Caco-2 (cell line): ENCODE measurements around the gene TMEM131L. TPM values are rescaled to one million over a fixed set of nuclear protein-coding genes. Genes with fewer than 3 reads are reported as not detected.

Experiments used
- BruUV-seq: library from RNA; stranded (reverse); fragments of 400-500 nt; replicated peaks from 2 replicates; lab custom pipeline; 2021; lab: Mats Ljungman, UMichigan
- CTCF ChIA-PET: fragments of 300-600 bp; sonication (Branson Sonifier 250); formaldehyde crosslinking; loops from one replicate; lab custom pipeline; 2022; ENCODE audit warnings: antibody characterized with exemption; lab: Charles Lee
- POLR2A ChIA-PET: fragments of 300-600 bp; sonication (Branson Sonifier 250); formaldehyde crosslinking; loops from one replicate; lab custom pipeline; 2022; ENCODE audit warnings: antibody characterized with exemption; lab: Charles Lee
- DNase-seq, 2 experiments: peaks; one replicate each; pipeline versions ENCODE4 v3.0.0 to v3.0.0-alpha.2; 2020 to 2022
- H3K27me3 ChIP-seq: replicated peaks from 2 replicates; pipeline ENCODE4 v1.6.0; 2011; ENCODE audit warnings: low read length; ENCODE audit not compliant: control insufficient read depth, insufficient read depth
- H3K36me3 ChIP-seq: 2 replicates; pipeline ENCODE4 v1.5.1; 2011; ENCODE audit warnings: low read length; ENCODE audit not compliant: control insufficient read depth, insufficient read depth
- H3K4me1 ChIP-seq: fragments of 250-450 bp; sonication (Bioruptor Pico); 2 replicates; pipeline ENCODE4 v1.5.1; 2020; ENCODE audit warnings: mild to moderate bottlenecking
- H3K4me3 ChIP-seq: 2 replicates; pipeline ENCODE4 v1.5.1; 2011; ENCODE audit warnings: low read depth, mild to moderate bottlenecking, control low read depth, low read length
- H3K9me3 ChIP-seq: fragments of 250-450 bp; sonication (Bioruptor Pico); 2 replicates; pipeline ENCODE4 v1.5.1; 2020; ENCODE audit warnings: mild to moderate bottlenecking, moderate library complexity
- H3K27ac Mint-ChIP-seq: one replicate; pipeline ENCODE4 v1.8.0; 2022; ENCODE audit warnings: mixed read lengths; ENCODE audit not compliant: unreplicated experiment
- H3K27me3 Mint-ChIP-seq: one replicate; pipeline ENCODE4 v1.8.0; 2022; ENCODE audit warnings: mixed read lengths; ENCODE audit not compliant: insufficient read depth, unreplicated experiment
- H3K36me3 Mint-ChIP-seq: one replicate; pipeline ENCODE4 v1.8.0; 2022; ENCODE audit warnings: mild to moderate bottlenecking, mixed read lengths; ENCODE audit not compliant: insufficient read depth, unreplicated experiment
- H3K4me1 Mint-ChIP-seq: one replicate; pipeline ENCODE4 v1.8.0; 2022; ENCODE audit warnings: low read depth, mixed read lengths; ENCODE audit not compliant: unreplicated experiment
- H3K4me3 Mint-ChIP-seq: one replicate; pipeline ENCODE4 v1.8.0; 2022; ENCODE audit warnings: mild to moderate bottlenecking, moderate library complexity, mixed read lengths; ENCODE audit not compliant: unreplicated experiment
- H3K9me3 Mint-ChIP-seq: one replicate; pipeline ENCODE4 v1.8.0; 2022; ENCODE audit warnings: mixed read lengths; ENCODE audit not compliant: unreplicated experiment
- CTCF ChIP-seq, 2 experiments: fragments of 200-600 bp in 1 of 2; IDR thresholded peaks; 1 replicate in 1 of 2; 2 replicates in 1 of 2; pipeline versions ENCODE4 v1.5.1 to v1.8.0; 2011 to 2022; ENCODE audit warnings: antibody characterized with exemption in 1 of 2, control low read depth in 1 of 2, inconsistent platforms in 1 of 2, low read depth in 1 of 2, low read length in 1 of 2, mild to moderate bottlenecking in 1 of 2, moderate library complexity in 1 of 2; ENCODE audit not compliant: insufficient read depth in 1 of 2, severe bottlenecking in 1 of 2, unreplicated experiment in 1 of 2
- intact Hi-C: fragments of 100-400 bp; cut with micrococcal nuclease; formaldehyde crosslinking; loops from one replicate; pipeline ENCODE4 v1.10.0; 2022; ENCODE audit not compliant: unreplicated experiment
- total RNA-seq: library from RNA; stranded (reverse); gene quantifications from 2 replicates; pipeline ENCODE4 v1.2.3, GENCODE V29; 2022

The TMEM131L gene
- total RNA-seq, 1 experiment from 2014 or later = 20.8 TPM

- no peak for DNase-seq
- Mint-ChIP-seq H3K4me1 (peaks cover 50% of the 10 kb centered on the region), H3K4me3 (peak overlapping the region; percentile 11), H3K27me3 (no peaks in the 10 kb centered on the region), H3K36me3 (peaks cover 24% of the 10 kb centered on the region), H3K27ac (peak overlapping the region; percentile 84), H3K9me3 (no peaks in the 10 kb centered on the region)
- intact Hi-C loops = loop anchor here (1.0 to 2.0 kb wide), 4 partner anchors 8 to 57 kb away; partner anchors contain the start of gene TMEM131L
- ChIA-PET CTCF (interaction anchor here (0.7 kb wide), 1 partner anchor 56 kb away, joined by 3 read pairs; no protein-coding TSS in a partner anchor), POLR2A (no interaction called here)
- BruUV-seq = no TSS peak
- no peaks in the 10 kb centered on the region for H3K9me3 ChIP-seq
- no peaks in the 10 kb centered on the region for H3K36me3 ChIP-seq
- no peak for TF ChIP-seq CTCF (IDR thresholded peaks at IDR 0.05; ENCODE audit: insufficient read depth in 1 of 2, low read depth in 1 of 2, low read length in 1 of 2, severe bottlenecking in 1 of 2, unreplicated experiment in 1 of 2)
- H3K27me3 ChIP-seq = no peaks in the 10 kb centered on the region
- peaks cover 71% of the 10 kb centered on the region for H3K4me1 ChIP-seq
- no peak overlapping the region for H3K4me3 ChIP-seq
Observed at GRCh38 chr4:153518001-153518400, 51.8 kb downstream of the TMEM131L start.

GRCh38 chr4:153518637-153519389, 52.7 kb downstream of the TMEM131L start:
- Mint-ChIP-seq H3K27me3 (no peaks in the 10 kb centered on the region), H3K9me3 (no peaks in the 10 kb centered on the region), H3K36me3 (peaks cover 31% of the 10 kb centered on the region), H3K4me1 (peaks cover 50% of the 10 kb centered on the region), H3K27ac (peak overlapping the region; percentile 84), H3K4me3 (peak overlapping the region; percentile 11)
- no TSS peak for BruUV-seq
- CTCF ChIA-PET = interaction anchor here (0.7 to 1.2 kb wide), 3 partner anchors 33 to 55 kb away, joined by 3 to 5 read pairs (median 4); no protein-coding TSS in a partner anchor
- Histone ChIP-seq H3K9me3 (no peaks in the 10 kb centered on the region), H3K4me1 (peaks cover 71% of the 10 kb centered on the region), H3K27me3 (no peaks in the 10 kb centered on the region), H3K4me3 (no peak overlapping the region), H3K36me3 (no peaks in the 10 kb centered on the region)
- no peak for TF ChIP-seq CTCF (IDR thresholded peaks at IDR 0.05; ENCODE audit: insufficient read depth in 1 of 2, low read depth in 1 of 2, low read length in 1 of 2, severe bottlenecking in 1 of 2, unreplicated experiment in 1 of 2)
- POLR2A ChIA-PET = interaction anchor here (0.6 to 1.2 kb wide), 3 partner anchors 32 to 173 kb away, joined by 3 to 5 read pairs (median 3); partner anchors contain the start of gene TMEM131L
- peak; percentile 45 to 47 for DNase-seq
- intact Hi-C loops = loop anchor here (1.0 to 2.0 kb wide), 5 partner anchors 9 to 56 kb away; partner anchors contain the start of gene TMEM131L

GRCh38 chr4:153519687-153520086, 53.5 kb downstream of the TMEM131L start:
- Mint-ChIP-seq H3K9me3 (no peaks in the 10 kb centered on the region), H3K27ac (peak overlapping the region; percentile 84)
- POLR2A ChIA-PET = interaction anchor here (1.2 kb wide), 1 partner anchor 54 kb away, joined by 5 read pairs; the partner anchor contains the start of gene TMEM131L

More at GRCh38 chr4:153519687-153520086, 53.5 kb downstream of the TMEM131L start:
- H3K36me3 ChIP-seq = no peaks in the 10 kb centered on the region
- H3K9me3 ChIP-seq = no peaks in the 10 kb centered on the region
- CTCF ChIA-PET = interaction anchor here (1.2 kb wide), 1 partner anchor 54 kb away, joined by 4 read pairs; no protein-coding TSS in a partner anchor
- TSS peak; percentile 69 for BruUV-seq
- no peaks in the 10 kb centered on the region for H3K27me3 ChIP-seq
- H3K36me3 Mint-ChIP-seq = peaks cover 36% of the 10 kb centered on the region
- peaks cover 71% of the 10 kb centered on the region for H3K4me1 ChIP-seq
- peaks cover 53% of the 10 kb centered on the region for H3K4me1 Mint-ChIP-seq
- intact Hi-C loops = loop anchor here (1.0 to 2.0 kb wide), 4 partner anchors 33 to 55 kb away; partner anchors contain the start of gene TMEM131L
- DNase-seq = no peak
- no peaks in the 10 kb centered on the region for H3K27me3 Mint-ChIP-seq
- H3K4me3 Mint-ChIP-seq = peak overlapping the region; percentile 11
- no peak for TF ChIP-seq CTCF (IDR thresholded peaks at IDR 0.05; ENCODE audit: insufficient read depth in 1 of 2, low read depth in 1 of 2, low read length in 1 of 2, severe bottlenecking in 1 of 2, unreplicated experiment in 1 of 2)
- no peak overlapping the region for H3K4me3 ChIP-seq
